HepG2 (cell line): ENCODE measurements around the gene TSPAN13. TPM values are rescaled to one million over a fixed set of nuclear protein-coding genes. Genes with fewer than 3 reads are reported as not detected.

Experiments
- ATF1 ChIP-seq: IDR thresholded peaks from 2 replicates; pipeline ENCODE4 v1.6.1; 2016; ENCODE audit warnings: mild to moderate bottlenecking, control low read depth
- EP300 ChIP-seq, 3 experiments: sonication (generic) in 1 of 3; formaldehyde crosslinking in 1 of 3; IDR thresholded peaks; 2 replicates each; pipeline versions ENCODE4 v1.5.1 to v1.6.1; 2011 to 2020; ENCODE audit warnings: low read depth in 2 of 3, low read length in 2 of 3, borderline replicate concordance in 1 of 3, improper control_type of control experiment in 1 of 3, mild to moderate bottlenecking in 1 of 3, missing genetic modification reagents in 1 of 3, moderate library complexity in 1 of 3
- HDAC2 ChIP-seq: sonication (generic); formaldehyde crosslinking; IDR thresholded peaks from 2 replicates; pipeline ENCODE4 v1.4.0; 2020; ENCODE audit warnings: missing genetic modification reagents
- KAT8 ChIP-seq: IDR thresholded peaks from 2 replicates; pipeline ENCODE4 v1.6.1; 2016; ENCODE audit warnings: missing genetic modification reagents, missing compliant biosample characterization
- KMT2A ChIP-seq: sonication (generic); formaldehyde crosslinking; IDR thresholded peaks from 2 replicates; pipeline ENCODE4 v1.4.0; 2020; ENCODE audit warnings: missing genetic modification reagents
- MIER3 ChIP-seq: IDR thresholded peaks from 2 replicates; pipeline ENCODE4 v1.6.1; 2016; ENCODE audit warnings: missing compliant biosample characterization, borderline replicate concordance
- SAFB2 ChIP-seq: sonication (generic); formaldehyde crosslinking; IDR thresholded peaks from 2 replicates; pipeline ENCODE4 v1.5.1; 2020; ENCODE audit warnings: missing genetic modification reagents, low read depth, mild to moderate bottlenecking, borderline replicate concordance
- SAP130 ChIP-seq: IDR thresholded peaks from 2 replicates; pipeline ENCODE4 v1.6.1; 2016; ENCODE audit warnings: low read depth
- SNAPC2 ChIP-seq: sonication (generic); formaldehyde crosslinking; IDR thresholded peaks from 2 replicates; pipeline ENCODE4 v1.8.1; 2022; ENCODE audit warnings: mild to moderate bottlenecking, missing genetic modification reagents
- SNAPC4 ChIP-seq: sonication (generic); formaldehyde crosslinking; IDR thresholded peaks from 2 replicates; pipeline ENCODE4 v1.4.0; 2020; ENCODE audit warnings: mild to moderate bottlenecking, missing genetic modification reagents
- SOX13 ChIP-seq, 3 experiments: fragments of 450-650 bp in 1 of 3; sonication (generic) in 1 of 3; formaldehyde crosslinking in 1 of 3; IDR thresholded peaks in 2 of 3; conservative IDR thresholded peaks in 1 of 3; 2 replicates each; pipeline versions ENCODE4 v1.5.0 to v1.6.1; 2016 to 2020; ENCODE audit warnings: antibody characterized with exemption in 1 of 3, mild to moderate bottlenecking in 1 of 3, missing compliant biosample characterization in 1 of 3, missing genetic modification reagents in 1 of 3, moderate library complexity in 1 of 3
- SOX6 ChIP-seq, 2 experiments: fragments of 450-650 bp in 1 of 2; sonication (generic) in 1 of 2; formaldehyde crosslinking in 1 of 2; IDR thresholded peaks; 2 replicates each; pipeline versions ENCODE4 v1.4.0 to v1.6.1; 2017 to 2020; ENCODE audit warnings: antibody characterized with exemption in 1 of 2, mild to moderate bottlenecking in 1 of 2, missing genetic modification reagents in 1 of 2
- SP5 ChIP-seq: IDR thresholded peaks from 2 replicates; pipeline ENCODE4 v1.6.1; 2016; ENCODE audit warnings: low read depth, borderline replicate concordance
- TGIF2 ChIP-seq: IDR thresholded peaks from 2 replicates; pipeline ENCODE4 v1.6.1; 2016; ENCODE audit warnings: control low read depth, missing compliant biosample characterization
- XBP1 ChIP-seq: sonication (generic); formaldehyde crosslinking; IDR thresholded peaks from 2 replicates; pipeline ENCODE4 v1.5.0; 2020; ENCODE audit warnings: missing genetic modification reagents
- ZBTB25 ChIP-seq: IDR thresholded peaks from 2 replicates; pipeline ENCODE4 v1.6.1; 2018; ENCODE audit warnings: missing genetic modification reagents
- ZBTB8A ChIP-seq: sonication (generic); formaldehyde crosslinking; IDR thresholded peaks from 2 replicates; pipeline ENCODE4 v1.4.0; 2020; ENCODE audit warnings: mild to moderate bottlenecking, low read depth, missing genetic modification reagents, borderline replicate concordance
- ZNF10 ChIP-seq: sonication (generic); formaldehyde crosslinking; IDR thresholded peaks from 2 replicates; pipeline ENCODE4 v1.4.0; 2020; ENCODE audit warnings: mild to moderate bottlenecking, low read depth, missing genetic modification reagents, borderline replicate concordance
- ZNF414 ChIP-seq: sonication (generic); formaldehyde crosslinking; IDR thresholded peaks from 2 replicates; pipeline ENCODE4 v1.5.0; 2020; ENCODE audit warnings: missing genetic modification reagents
- ZNF605 ChIP-seq: sonication (generic); formaldehyde crosslinking; IDR thresholded peaks from 2 replicates; pipeline ENCODE4 v1.8.0; 2022; ENCODE audit warnings: mild to moderate bottlenecking, missing genetic modification reagents
- ZNF879 ChIP-seq: sonication (generic); formaldehyde crosslinking; IDR thresholded peaks from 2 replicates; pipeline ENCODE4 v1.8.1; 2023; ENCODE audit warnings: missing genetic modification reagents
- polyA plus RNA-seq, 8 experiments: library from polyadenylated mRNA; depleted of rRNA in 3 of 8; stranded (reverse) in 7 of 8; unstranded in 1 of 8; fragments of >200 nt; fragmentation: Illumina TruSeq in 4 of 8; extraction: Trizol in 4 of 8; gene quantifications; 2 replicates each; pipeline versions ENCODE4 v1.2.1 to v1.2.3, GENCODE V29; 2011 to 2016; ENCODE audit warnings: low read depth in 4 of 8, missing spikeins in 1 of 8, mixed read lengths in 1 of 8; ENCODE audit not compliant: insufficient read depth in 1 of 8
- total RNA-seq, 5 experiments: library from RNA; depleted of rRNA; stranded (reverse); fragments of >200 nt; fragmentation: Illumina TruSeq; extraction: Trizol; gene quantifications; 2 replicates each; pipeline ENCODE4 v1.2.3, GENCODE V29; 2016; ENCODE audit warnings: low read depth in 1 of 5

Gene TSPAN13
- total and polyA plus RNA-seq, 2 of the 13 experiments (the other 11 are each of a cell fraction or from before 2014, with no cell fraction given): 5.8 to 6.2 TPM

- 0 out of 2 replicates have a peak, but pooled peaks have one; percentile 4 for TF ChIP-seq KMT2A (CRISPR knock-in tag)
- 0 out of 2 replicates have a peak, but pooled peaks have one; percentile 16 for TF ChIP-seq KAT8 (CRISPR knock-in tag)
- TF ChIP-seq ZNF414 (CRISPR knock-in tag): 0 out of 2 replicates have a peak, but pooled peaks have one; percentile 48
- peak; percentile 94 for TF ChIP-seq SNAPC4 (CRISPR knock-in tag)
- peak; percentile 78; the same call in 1 of the 2 replicates for TF ChIP-seq SAFB2
- TF ChIP-seq HDAC2 (CRISPR knock-in tag): peak; percentile 43; the same call in 1 of the 2 replicates
- TF ChIP-seq SOX6 (IDR thresholded peaks at IDR 0.05): no peak
- peak; percentile 56; the same call in 1 of the 2 replicates for TF ChIP-seq SOX6 (CRISPR knock-in tag; IDR thresholded peaks at IDR 0.05)
- no peak for TF ChIP-seq SOX13 (IDR thresholded peaks at IDR 0.05)
- peak in 1 of 2 experiments; percentile 50; a peak in 1 of 4 replicates for TF ChIP-seq SOX13 (CRISPR knock-in tag; conservative IDR thresholded peaks at IDR 0.05 in 1 of 2, IDR thresholded peaks at IDR 0.05 in 1 of 2)
- no peak for TF ChIP-seq ZNF879 (CRISPR knock-in tag)
- 0 out of 2 replicates have a peak, but pooled peaks have one; percentile 39 for TF ChIP-seq XBP1 (CRISPR knock-in tag)
- no peak for TF ChIP-seq MIER3 (CRISPR knock-in tag)
- 0 out of 2 replicates have a peak, but pooled peaks have one; percentile 42 for TF ChIP-seq TGIF2 (CRISPR knock-in tag)
- peak; percentile 12; the same call in 1 of the 2 replicates for TF ChIP-seq ZNF605 (CRISPR knock-in tag)
- TF ChIP-seq SNAPC2 (CRISPR knock-in tag): peak; percentile 70; the same call in 1 of the 2 replicates
- TF ChIP-seq EP300 (IDR thresholded peaks at IDR 0.05; ENCODE audit: low read depth in 2 of 2, low read length in 2 of 2): 0 out of 4 replicates have a peak, but pooled peaks of 1 of the 2 experiments have one; percentile 6
- TF ChIP-seq EP300 (CRISPR knock-in tag; IDR thresholded peaks at IDR 0.05; ENCODE audit: borderline replicate concordance): no peak
- peak; percentile 67 for TF ChIP-seq SP5
- TF ChIP-seq SAP130 (CRISPR knock-in tag): peak; percentile 57
- TF ChIP-seq ATF1 (CRISPR knock-in tag): peak; percentile 52; the same call in 1 of the 2 replicates
- TF ChIP-seq ZNF10: no peak
- no peak for TF ChIP-seq ZBTB25 (CRISPR knock-in tag)
- TF ChIP-seq ZBTB8A (CRISPR knock-in tag): no peak
Observed at GRCh38 chr7:16753102-16753931, at the start of gene TSPAN13 (continued).
